HEK293 (cell line): ENCODE measurements around the gene TGFB3.

ENCODE experiments used
- ATF2 ChIP-seq: fragments of 450-650 bp; formaldehyde crosslinking; IDR thresholded peaks from 2 replicates; pipeline ENCODE4 v1.5.1; 2016; ENCODE audit warnings: missing biosample characterization, missing genetic modification characterization, low read depth
- REPIN1 ChIP-seq: fragments of 450-650 bp; formaldehyde crosslinking; IDR thresholded peaks from 2 replicates; pipeline ENCODE4 v1.5.1; 2017; ENCODE audit warnings: missing biosample characterization, missing genetic modification characterization, low read depth
- TCF7L2 ChIP-seq: IDR thresholded peaks from 2 replicates; pipeline ENCODE4 v1.6.1; 2011; ENCODE audit warnings: low read depth, mild to moderate bottlenecking, inconsistent platforms, low read length, moderate library complexity, borderline replicate concordance
- ZFP3 ChIP-seq: fragments of 450-650 bp; formaldehyde crosslinking; IDR thresholded peaks from 2 replicates; pipeline ENCODE4 v1.5.1; 2016; ENCODE audit warnings: low read depth, missing biosample characterization, missing genetic modification characterization
- TF ChIP-seq, protein P1 (sequence below): fragments of 450-650 bp; formaldehyde crosslinking; IDR thresholded peaks from 2 replicates; pipeline ENCODE4 v1.5.1; 2016; ENCODE audit warnings: missing biosample characterization, missing genetic modification characterization

DNA sequence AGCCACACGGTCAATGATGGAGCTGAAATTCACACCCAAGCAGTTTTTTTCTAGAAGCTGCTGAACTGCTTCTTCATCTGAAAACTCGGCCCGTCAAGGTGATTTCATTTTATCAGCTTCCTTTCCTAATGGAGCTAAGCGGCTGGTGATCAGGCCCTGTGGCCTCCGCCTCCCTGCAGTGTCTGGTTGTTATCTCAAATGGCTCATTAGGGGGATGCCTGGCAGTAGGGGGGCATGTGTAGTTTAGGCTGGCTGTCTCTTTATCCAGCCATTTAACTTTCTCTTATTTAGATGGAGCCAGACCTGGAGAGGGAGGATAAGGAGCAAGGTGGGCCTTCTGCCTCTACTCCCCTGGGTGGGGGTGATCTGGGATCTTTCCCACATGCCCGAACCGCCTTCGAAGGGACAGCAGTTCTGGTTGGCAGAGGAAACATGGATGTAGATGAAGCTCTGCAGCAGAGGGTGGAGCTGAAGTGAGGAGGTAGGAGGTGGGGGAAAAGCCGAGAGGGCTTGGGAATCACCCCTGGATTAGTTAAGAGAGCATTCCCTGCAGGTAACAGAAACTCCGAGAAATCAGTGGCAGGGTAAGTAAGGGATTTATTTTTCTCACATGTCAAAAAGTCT is 64.4 kb downstream of the TGFB3 start:
- TF ChIP-seq, protein P1, sequence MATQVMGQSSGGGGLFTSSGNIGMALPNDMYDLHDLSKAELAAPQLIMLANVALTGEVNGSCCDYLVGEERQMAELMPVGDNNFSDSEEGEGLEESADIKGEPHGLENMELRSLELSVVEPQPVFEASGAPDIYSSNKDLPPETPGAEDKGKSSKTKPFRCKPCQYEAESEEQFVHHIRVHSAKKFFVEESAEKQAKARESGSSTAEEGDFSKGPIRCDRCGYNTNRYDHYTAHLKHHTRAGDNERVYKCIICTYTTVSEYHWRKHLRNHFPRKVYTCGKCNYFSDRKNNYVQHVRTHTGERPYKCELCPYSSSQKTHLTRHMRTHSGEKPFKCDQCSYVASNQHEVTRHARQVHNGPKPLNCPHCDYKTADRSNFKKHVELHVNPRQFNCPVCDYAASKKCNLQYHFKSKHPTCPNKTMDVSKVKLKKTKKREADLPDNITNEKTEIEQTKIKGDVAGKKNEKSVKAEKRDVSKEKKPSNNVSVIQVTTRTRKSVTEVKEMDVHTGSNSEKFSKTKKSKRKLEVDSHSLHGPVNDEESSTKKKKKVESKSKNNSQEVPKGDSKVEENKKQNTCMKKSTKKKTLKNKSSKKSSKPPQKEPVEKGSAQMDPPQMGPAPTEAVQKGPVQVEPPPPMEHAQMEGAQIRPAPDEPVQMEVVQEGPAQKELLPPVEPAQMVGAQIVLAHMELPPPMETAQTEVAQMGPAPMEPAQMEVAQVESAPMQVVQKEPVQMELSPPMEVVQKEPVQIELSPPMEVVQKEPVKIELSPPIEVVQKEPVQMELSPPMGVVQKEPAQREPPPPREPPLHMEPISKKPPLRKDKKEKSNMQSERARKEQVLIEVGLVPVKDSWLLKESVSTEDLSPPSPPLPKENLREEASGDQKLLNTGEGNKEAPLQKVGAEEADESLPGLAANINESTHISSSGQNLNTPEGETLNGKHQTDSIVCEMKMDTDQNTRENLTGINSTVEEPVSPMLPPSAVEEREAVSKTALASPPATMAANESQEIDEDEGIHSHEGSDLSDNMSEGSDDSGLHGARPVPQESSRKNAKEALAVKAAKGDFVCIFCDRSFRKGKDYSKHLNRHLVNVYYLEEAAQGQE: no peak
- TF ChIP-seq ZFP3 (tag by site-specific recombination) (no peak), ATF2 (no peak), REPIN1 (no peak), TCF7L2 (no peak)
